TTC549 (cell line): ENCODE measurements around the gene TXNDC12.

ENCODE experiments used
- FAIRE-seq: peaks from 2 replicates; lab custom pipeline; 2012; peaks lifted over from hg19 to GRCh38; lab: Jason Lieb, UNC

The TXNDC12 gene

GRCh38 chr1:51997974-51998382 lies 57.0 kb downstream of the TXNDC12 start:
- no peak for FAIRE-seq

- no peak for FAIRE-seq
Measured at GRCh38 chr1:51990478-51990965, 64.5 kb downstream of the TXNDC12 start, which contains the start of gene RAB3B. RAB3B (minus strand) TSS chr1:51990700; CDS start chr1:51977117, 13,583 bp downstream.

- no peak for FAIRE-seq
Measured at GRCh38 chr1:51989582-51990477, 65.2 kb downstream of the TXNDC12 start.

GRCh38 chr1:51988254-51988653 lies 66.7 kb downstream of the TXNDC12 start:
- no peak for FAIRE-seq

GRCh38 chr1:51986718-51987117 lies 68.3 kb downstream of the TXNDC12 start:
- no peak for FAIRE-seq

GRCh38 chr1:51982161-51982560 lies 72.8 kb downstream of the TXNDC12 start:
- FAIRE-seq: no peak

- no peak for FAIRE-seq
Measured at GRCh38 chr1:51981555-51981954, 73.4 kb downstream of the TXNDC12 start.

GRCh38 chr1:51978099-51978498 lies 76.9 kb downstream of the TXNDC12 start:
- FAIRE-seq: no peak

GRCh38 chr1:51976846-51977602 lies 78.0 kb downstream of the TXNDC12 start:
- FAIRE-seq: no peak

GRCh38 chr1:51973587-51974474 lies 81.2 kb downstream of the TXNDC12 start:
- FAIRE-seq: no peak
